Testis (tissue), 3 donors: ENCODE results near the gene P3H2. TPM values are rescaled to one million over a fixed set of nuclear protein-coding genes. Genes with fewer than 3 reads are reported as not detected.

Experiments
- DNase-seq: peaks from one replicate; pipeline ENCODE4 v3.0.0-alpha.2; 2019
- H3K27ac ChIP-seq, 2 donors: fragments of 200-600 bp; sonication (generic); one replicate each; pipeline ENCODE4 v1.5.1; 2019
- H3K27me3 ChIP-seq: fragments of 200-600 bp; sonication (generic); one replicate; pipeline ENCODE4 v1.5.1; 2019
- H3K36me3 ChIP-seq: fragments of 200-600 bp; sonication (generic); one replicate; pipeline ENCODE4 v1.5.1; 2017; ENCODE audit warnings: low read depth; ENCODE audit errors: missing control alignments
- H3K4me1 ChIP-seq: fragments of 200-600 bp; sonication (generic); one replicate; pipeline ENCODE4 v1.5.1; 2019
- H3K4me3 ChIP-seq, 2 donors: fragments of 200-600 bp; sonication (generic); one replicate each; pipeline ENCODE4 v1.5.1; 2017 to 2019
- H3K9me3 ChIP-seq: fragments of 200-600 bp; sonication (generic); one replicate; pipeline ENCODE4 v1.5.1; 2017
- CTCF ChIP-seq, 3 experiments: fragments of 450-650 bp in 2 of 3; fragments of 200-600 bp in 1 of 3; sonication (generic) in 1 of 3; IDR thresholded peaks; one replicate each; pipeline ENCODE4 v1.5.1; 2016 to 2019; ENCODE audit warnings: antibody characterized with exemption in 3 of 3, mild to moderate bottlenecking in 2 of 3, moderate library complexity in 1 of 3
- POLR2A ChIP-seq: fragments of 450-650 bp; IDR thresholded peaks from one replicate; pipeline ENCODE4 v1.6.1; 2017; ENCODE audit warnings: antibody characterized with exemption, mild to moderate bottlenecking, moderate library complexity
- WGBS, 2 donors: methylation state at CpG; one replicate each; pipeline ENCODE4 v1.1.5; 2018; 5-methylcytosine and 5-hydroxymethylcytosine counted together
- intact Hi-C: fragments of 100-400 bp; cut with DNase I; formaldehyde crosslinking; loops from one replicate; pipeline ENCODE4 v1.15.1; 2023; ENCODE audit warnings: low total_unique reads
- polyA plus RNA-seq: library from polyadenylated mRNA; stranded (reverse); fragments of 350-450 nt; fragmentation: Illumina TruSeq; extraction: RNeasy Lipid Tissue Mini Kit (QIAGEN cat#74804); gene quantifications from one replicate; pipeline ENCODE4 v1.2.3, GENCODE V29; 2014; ENCODE audit warnings: low read depth, low replicate concordance; ENCODE audit not compliant: insufficient read depth
- total RNA-seq, 2 donors: library from RNA; depleted of rRNA; stranded (reverse); fragments of >200 nt; gene quantifications; one replicate each; pipeline ENCODE4 v1.2.3, GENCODE V29; 2016

Gene P3H2
- total and polyA plus RNA-seq, 3 donors from 2014 or later, result 7.2 to 11.0 (median 10.1) TPM

GRCh38 chr3:190009614-190010013 lies 111.1 kb downstream of the P3H2 start:
- 67 to 76% methylated on average over 1 of the region's 1 CpG for WGBS, 2 donors
- no peaks in the 10 kb centered on the region for H3K9me3 ChIP-seq
- H3K4me1 ChIP-seq, result no peaks in the 10 kb centered on the region
- no peak overlapping the region for H3K4me3 ChIP-seq
- no peak overlapping the region for H3K27ac ChIP-seq
- H3K36me3 ChIP-seq, result no peaks in the 10 kb centered on the region
- TF ChIP-seq CTCF (IDR thresholded peaks at IDR 0.05), result no peak
- TF ChIP-seq POLR2A, result no peak
- H3K27me3 ChIP-seq, result no peaks in the 10 kb centered on the region
- DNase-seq, result no peak
- intact Hi-C loops, result no loop called here

GRCh38 chr3:190008432-190008831 lies 112.3 kb downstream of the P3H2 start:
- H3K27me3 ChIP-seq, result no peaks in the 10 kb centered on the region
- no peaks in the 10 kb centered on the region for H3K9me3 ChIP-seq
- no peak overlapping the region for H3K27ac ChIP-seq
- 80 to 83% methylated on average over 2 of the region's 2 CpGs for WGBS, 2 donors
- intact Hi-C loops, result no loop called here
- H3K4me1 ChIP-seq, result no peaks in the 10 kb centered on the region
- H3K36me3 ChIP-seq, result no peaks in the 10 kb centered on the region
- H3K4me3 ChIP-seq, result no peak overlapping the region
- TF ChIP-seq POLR2A (no peak), CTCF (IDR thresholded peaks at IDR 0.05) (no peak)
- no peak for DNase-seq

DNA sequence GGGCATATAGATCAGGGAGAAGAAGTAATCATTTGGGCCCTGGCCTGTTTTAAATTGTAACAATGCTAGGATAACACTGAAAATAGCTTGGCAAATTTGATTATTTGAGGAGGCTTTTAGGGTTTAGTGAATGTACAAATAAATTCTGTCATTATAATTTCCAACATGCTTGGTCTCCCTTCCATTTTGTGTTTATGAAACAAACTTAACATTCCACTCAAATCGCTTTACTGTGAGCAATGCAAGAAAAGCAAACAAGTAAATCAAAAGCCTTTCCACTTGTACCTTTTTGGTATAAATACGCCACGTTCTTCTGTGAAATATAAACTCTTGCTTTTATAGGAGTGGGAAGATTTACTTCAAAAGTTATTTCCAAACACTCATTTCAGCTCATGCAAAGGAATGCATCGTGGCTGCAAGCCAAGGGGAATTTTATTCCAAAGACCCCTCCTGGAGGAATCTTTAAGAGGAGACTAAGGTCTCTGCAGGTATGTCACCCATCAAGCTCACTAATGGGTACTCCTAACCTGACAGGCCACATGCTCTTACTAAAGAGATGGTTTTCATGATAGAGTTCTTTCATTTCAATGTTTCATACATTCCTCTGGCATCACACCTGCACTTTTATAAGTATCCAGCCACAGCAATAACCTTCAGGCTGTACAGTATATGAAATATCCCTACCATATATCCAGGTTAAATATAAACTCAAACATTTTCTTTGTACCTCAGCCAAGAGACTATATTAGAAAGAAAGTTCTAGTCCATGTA lies 115.2 kb downstream of the P3H2 start:
- Histone ChIP-seq H3K36me3 (no peaks in the 10 kb centered on the region), H3K27me3 (no peaks in the 10 kb centered on the region), H3K9me3 (no peaks in the 10 kb centered on the region), H3K4me3 (no peak overlapping the region), H3K4me1 (no peaks in the 10 kb centered on the region), H3K27ac (no peak overlapping the region)
- WGBS, 2 donors, result 88 to 93% methylated on average over 4 of the region's 4 CpGs
- no peak for TF ChIP-seq CTCF (IDR thresholded peaks at IDR 0.05)
- no peak for TF ChIP-seq POLR2A
- intact Hi-C loops, result no loop called here
- DNase-seq, result no peak

DNA sequence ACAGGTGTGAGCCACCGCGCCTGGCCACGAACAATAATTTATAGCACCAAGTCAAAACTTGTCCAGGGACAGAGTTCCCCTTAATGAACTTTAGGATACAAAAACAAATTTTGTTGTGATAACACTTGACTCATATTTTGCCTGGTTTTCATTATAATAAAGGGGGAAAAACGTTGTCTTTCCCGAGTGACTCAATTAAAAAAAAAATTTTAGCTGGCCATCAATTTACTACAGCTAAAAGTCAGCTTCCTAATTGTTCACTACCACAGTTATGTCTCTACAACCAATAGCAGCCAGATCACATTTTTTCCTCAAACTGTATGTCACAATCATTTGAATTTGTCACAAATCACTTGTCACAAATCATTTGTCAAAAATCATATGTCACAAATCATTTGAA lies 116.0 kb downstream of the P3H2 start:
- no peak for DNase-seq
- intact Hi-C loops, result no loop called here
- Histone ChIP-seq H3K9me3 (no peaks in the 10 kb centered on the region), H3K4me3 (no peak overlapping the region), H3K27ac (no peak overlapping the region), H3K4me1 (no peaks in the 10 kb centered on the region), H3K27me3 (no peaks in the 10 kb centered on the region), H3K36me3 (no peaks in the 10 kb centered on the region)
- WGBS, 2 donors, result 58 to 80% methylated on average over 5 of the region's 5 CpGs
- TF ChIP-seq CTCF (IDR thresholded peaks at IDR 0.05) (no peak), POLR2A (no peak)

DNA sequence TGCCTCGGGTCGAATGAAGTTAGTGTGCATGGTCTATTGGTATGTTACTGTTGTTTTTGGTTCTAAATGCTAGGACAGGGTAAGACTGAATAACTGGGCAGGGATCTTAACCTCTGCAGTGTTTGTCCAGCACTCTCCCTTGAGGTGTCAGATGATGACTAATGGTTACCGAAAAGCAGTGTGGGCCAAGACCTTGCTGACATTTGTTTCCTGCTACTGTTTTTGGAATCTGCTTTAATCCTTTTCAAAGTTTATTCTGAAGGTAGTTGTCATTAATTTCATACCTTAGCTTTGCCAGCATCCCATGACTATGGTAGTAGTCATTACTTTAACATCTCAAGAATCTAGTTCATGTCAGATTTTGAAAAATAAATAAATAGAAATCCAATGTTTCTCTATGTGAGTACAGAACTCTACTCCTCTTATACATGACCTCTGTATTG lies 117.0 kb downstream of the P3H2 start:
- TF ChIP-seq POLR2A (no peak), CTCF (IDR thresholded peaks at IDR 0.05) (no peak)
- Histone ChIP-seq H3K27ac (no peak overlapping the region), H3K36me3 (no peaks in the 10 kb centered on the region), H3K4me3 (no peak overlapping the region), H3K4me1 (no peaks in the 10 kb centered on the region), H3K9me3 (no peaks in the 10 kb centered on the region), H3K27me3 (no peaks in the 10 kb centered on the region)
- no peak for DNase-seq
- intact Hi-C loops, result no loop called here
- WGBS, 2 donors, result 34 to 38% methylated on average over 3 of the region's 3 CpGs
